Measurements from ENCODE around the gene GRIK4. TPM values are rescaled to one million over a fixed set of nuclear protein-coding genes. Genes with fewer than 3 reads are reported as not detected.

The GRIK4 gene
- total RNA-seq, 1 donor from 2014 or later, result 0.36 TPM

GRCh38 chr11:120648771-120649170 lies 137.2 kb downstream of the GRIK4 start:
- Histone ChIP-seq H3K27me3 (peaks cover 94% of the 10 kb centered on the region), H3K4me3 (no peak overlapping the region), H3K79me2 (ENCODE audit: low read depth) (no peaks in the 10 kb centered on the region), H3K36me3 (no peaks in the 10 kb centered on the region), H2AFZ (replicated peaks) (no peak overlapping the region), H3K9me3 (ENCODE audit: low read depth) (no peaks in the 10 kb centered on the region), H3K27ac (no peak overlapping the region), H3K9ac (no peak overlapping the region), H3F3A (ENCODE audit: low read depth) (peaks cover 8% of the 10 kb centered on the region), H4K20me1 (ENCODE audit: low read depth) (peaks cover 14% of the 10 kb centered on the region), H3K4me2 (no peak overlapping the region), H3K4me1 (peaks cover 14% of the 10 kb centered on the region)
- Mint-ChIP-seq H3K9me3 (peaks cover 3% of the 10 kb centered on the region), H3K4me3 (no peak overlapping the region), H3K4me1 (peaks cover 16% of the 10 kb centered on the region), H3K27ac (no peak overlapping the region), H3K36me3 (no peaks in the 10 kb centered on the region), H3K27me3 (ENCODE audit: insufficient read depth, low read depth) (peaks cover 21% of the 10 kb centered on the region)
- TF ChIP-seq EZH2 (IDR thresholded peaks at IDR 0.05) (no peak), EZH2phosphoT487 (IDR thresholded peaks at IDR 0.05) (no peak)
- TF ChIP-seq, protein P1, sequence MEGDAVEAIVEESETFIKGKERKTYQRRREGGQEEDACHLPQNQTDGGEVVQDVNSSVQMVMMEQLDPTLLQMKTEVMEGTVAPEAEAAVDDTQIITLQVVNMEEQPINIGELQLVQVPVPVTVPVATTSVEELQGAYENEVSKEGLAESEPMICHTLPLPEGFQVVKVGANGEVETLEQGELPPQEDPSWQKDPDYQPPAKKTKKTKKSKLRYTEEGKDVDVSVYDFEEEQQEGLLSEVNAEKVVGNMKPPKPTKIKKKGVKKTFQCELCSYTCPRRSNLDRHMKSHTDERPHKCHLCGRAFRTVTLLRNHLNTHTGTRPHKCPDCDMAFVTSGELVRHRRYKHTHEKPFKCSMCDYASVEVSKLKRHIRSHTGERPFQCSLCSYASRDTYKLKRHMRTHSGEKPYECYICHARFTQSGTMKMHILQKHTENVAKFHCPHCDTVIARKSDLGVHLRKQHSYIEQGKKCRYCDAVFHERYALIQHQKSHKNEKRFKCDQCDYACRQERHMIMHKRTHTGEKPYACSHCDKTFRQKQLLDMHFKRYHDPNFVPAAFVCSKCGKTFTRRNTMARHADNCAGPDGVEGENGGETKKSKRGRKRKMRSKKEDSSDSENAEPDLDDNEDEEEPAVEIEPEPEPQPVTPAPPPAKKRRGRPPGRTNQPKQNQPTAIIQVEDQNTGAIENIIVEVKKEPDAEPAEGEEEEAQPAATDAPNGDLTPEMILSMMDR (IDR thresholded peaks at IDR 0.05), result no peak
- DNase-seq (ENCODE audit: low spot score), result no peak

GRCh38 chr11:120649316-120649715 lies 137.8 kb downstream of the GRIK4 start:
- Histone ChIP-seq H2AFZ (replicated peaks) (no peak overlapping the region), H3K27me3 (peaks cover 89% of the 10 kb centered on the region), H4K20me1 (ENCODE audit: low read depth) (peaks cover 14% of the 10 kb centered on the region), H3K4me2 (no peak overlapping the region), H3F3A (ENCODE audit: low read depth) (peaks cover 8% of the 10 kb centered on the region), H3K4me3 (no peak overlapping the region), H3K79me2 (ENCODE audit: low read depth) (no peaks in the 10 kb centered on the region), H3K36me3 (no peaks in the 10 kb centered on the region), H3K4me1 (peaks cover 14% of the 10 kb centered on the region), H3K9ac (no peak overlapping the region), H3K27ac (no peak overlapping the region), H3K9me3 (ENCODE audit: low read depth) (no peaks in the 10 kb centered on the region)
- Mint-ChIP-seq H3K9me3 (peaks cover 3% of the 10 kb centered on the region), H3K27ac (no peak overlapping the region), H3K4me1 (peaks cover 14% of the 10 kb centered on the region), H3K4me3 (no peak overlapping the region), H3K27me3 (ENCODE audit: insufficient read depth, low read depth) (peaks cover 21% of the 10 kb centered on the region), H3K36me3 (no peaks in the 10 kb centered on the region)
- TF ChIP-seq EZH2 (IDR thresholded peaks at IDR 0.05), result no peak
- TF ChIP-seq, protein P1 (IDR thresholded peaks at IDR 0.05), result no peak
- no peak for TF ChIP-seq EZH2phosphoT487 (IDR thresholded peaks at IDR 0.05)
- DNase-seq (ENCODE audit: low spot score), result no peak

DNA sequence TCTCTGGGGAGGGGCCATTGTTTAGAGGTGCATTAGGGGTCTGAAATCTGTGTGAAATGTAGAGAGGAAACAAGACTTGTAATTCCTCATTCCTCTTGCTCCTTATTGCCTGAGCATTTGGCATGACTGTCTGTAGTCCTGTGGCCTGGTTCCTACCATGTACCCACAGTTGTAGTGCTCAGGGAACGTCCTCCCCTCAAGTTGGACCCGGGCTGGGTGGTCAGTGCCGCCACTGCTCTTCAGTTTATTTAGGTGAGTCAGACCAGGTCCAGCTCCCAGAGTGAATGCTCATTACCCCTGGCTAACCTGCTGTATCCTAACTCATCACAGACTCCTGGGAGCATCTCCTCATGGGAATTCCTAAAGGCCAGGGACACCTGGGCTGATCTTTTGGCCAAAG lies 139.8 kb downstream of the GRIK4 start:
- no peak overlapping the region for H3K4me2 ChIP-seq
- no peak overlapping the region for H3K9ac ChIP-seq
- peaks cover under 1% of the 10 kb centered on the region for H4K20me1 ChIP-seq (ENCODE audit: low read depth)
- Mint-ChIP-seq H3K36me3 (no peaks in the 10 kb centered on the region), H3K27me3 (ENCODE audit: insufficient read depth, low read depth) (peaks cover 10% of the 10 kb centered on the region), H3K9me3 (peaks cover 3% of the 10 kb centered on the region), H3K4me3 (no peak overlapping the region), H3K4me1 (peaks cover 2% of the 10 kb centered on the region), H3K27ac (no peak overlapping the region)
- H3K4me1 ChIP-seq, result no peaks in the 10 kb centered on the region
- no peaks in the 10 kb centered on the region for H3K79me2 ChIP-seq (ENCODE audit: low read depth)
- H2AFZ ChIP-seq (replicated peaks), result no peak overlapping the region
- no peaks in the 10 kb centered on the region for H3K9me3 ChIP-seq (ENCODE audit: low read depth)
- H3K27ac ChIP-seq, result no peak overlapping the region
- H3K36me3 ChIP-seq, result no peaks in the 10 kb centered on the region
- TF ChIP-seq, protein P1 (IDR thresholded peaks at IDR 0.05), result no peak
- TF ChIP-seq EZH2phosphoT487 (IDR thresholded peaks at IDR 0.05), result no peak
- TF ChIP-seq EZH2 (IDR thresholded peaks at IDR 0.05), result no peak
- no peak for DNase-seq (ENCODE audit: low spot score)
- peaks cover 68% of the 10 kb centered on the region for H3K27me3 ChIP-seq
- no peaks in the 10 kb centered on the region for H3F3A ChIP-seq (ENCODE audit: low read depth)
- no peak overlapping the region for H3K4me3 ChIP-seq
